Kidney epithelial cell (primary cell): Measurements from ENCODE around the gene ALKBH1. TPM values are rescaled to one million over a fixed set of nuclear protein-coding genes. Genes with fewer than 3 reads are reported as not detected.
"Not testable (repeated sequence)": the region's sequence is repeated elsewhere in the genome, so short reads cannot be mapped to it uniquely, and the experiment has no call there.

ENCODE experiments used
- DNase-seq: peaks from one replicate; pipeline ENCODE4 v3.0.0-alpha.2; 2010; ENCODE audit warnings: low read depth
- H3K27me3 ChIP-seq: 2 replicates; pipeline ENCODE4 v1.6.0; 2011; ENCODE audit warnings: low read length; ENCODE audit not compliant: control insufficient read depth, insufficient read depth
- H3K36me3 ChIP-seq: 2 replicates; pipeline ENCODE4 v1.5.1; 2011; ENCODE audit warnings: low read length; ENCODE audit not compliant: control insufficient read depth, insufficient read depth
- H3K4me3 ChIP-seq: 2 replicates; pipeline ENCODE4 v1.5.1; 2011; ENCODE audit warnings: low read depth, mild to moderate bottlenecking, control low read depth, low read length
- total RNA-seq: library from RNA; depleted of rRNA; stranded (reverse); fragments of >200 nt; gene quantifications from 2 replicates; pipeline ENCODE4 v1.2.3, GENCODE V29; 2015
- TF ChIP-seq, protein P1 (sequence below): IDR thresholded peaks from 2 replicates; pipeline ENCODE4 v1.5.1; 2011; ENCODE audit warnings: mild to moderate bottlenecking, moderate library complexity, low read length, control low read depth, inconsistent platforms; ENCODE audit not compliant: insufficient read depth, poor library complexity, severe bottlenecking

Gene ALKBH1
- total RNA-seq, 1 donor from 2014 or later: 12.9 TPM

DNA sequence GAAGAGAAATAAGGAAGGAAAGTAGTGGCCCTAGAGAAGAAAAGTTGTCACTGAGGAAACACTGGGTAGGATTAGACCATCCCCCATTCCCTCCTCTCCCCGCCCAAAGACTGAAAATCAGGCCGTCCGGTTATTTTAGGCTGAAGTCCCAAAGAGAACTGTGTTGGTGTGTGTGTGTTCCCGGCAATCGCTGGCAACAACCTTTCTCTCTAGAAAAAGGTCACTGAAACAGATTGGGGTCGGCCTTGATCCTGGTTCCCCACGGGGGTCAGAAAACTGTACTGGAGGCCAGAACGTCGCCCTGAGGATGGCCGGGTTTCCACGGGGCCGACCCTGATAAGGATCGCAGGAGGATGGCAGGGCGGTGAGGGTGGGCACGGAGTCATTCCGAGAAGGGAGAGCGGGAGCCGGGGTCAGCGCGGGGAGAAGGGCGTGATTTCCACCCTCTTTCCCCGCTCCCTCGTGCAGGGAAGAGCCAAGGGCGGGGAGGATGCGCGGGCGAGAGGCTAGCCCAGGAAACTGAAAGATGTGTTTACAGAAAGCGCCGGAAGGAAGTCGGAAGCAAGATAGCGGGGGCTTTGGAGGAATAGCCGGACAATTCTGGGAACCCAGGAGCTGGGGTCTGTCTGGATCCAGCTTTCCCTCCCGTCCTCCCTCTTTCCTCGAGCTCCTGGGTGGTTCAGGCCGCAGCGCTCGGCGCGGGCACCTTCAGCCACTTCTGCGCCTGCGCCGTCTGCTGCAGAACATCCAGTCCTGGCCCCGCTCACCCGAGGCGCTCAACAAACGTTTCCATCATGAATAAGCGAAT lies 66.1 kb downstream of the ALKBH1 start:
- no peak for DNase-seq
- Histone ChIP-seq H3K27me3 (no peaks in the 10 kb centered on the region), H3K36me3 (no peaks in the 10 kb centered on the region), H3K4me3 (peak overlapping the region; percentile 23)
- TF ChIP-seq, protein P1, sequence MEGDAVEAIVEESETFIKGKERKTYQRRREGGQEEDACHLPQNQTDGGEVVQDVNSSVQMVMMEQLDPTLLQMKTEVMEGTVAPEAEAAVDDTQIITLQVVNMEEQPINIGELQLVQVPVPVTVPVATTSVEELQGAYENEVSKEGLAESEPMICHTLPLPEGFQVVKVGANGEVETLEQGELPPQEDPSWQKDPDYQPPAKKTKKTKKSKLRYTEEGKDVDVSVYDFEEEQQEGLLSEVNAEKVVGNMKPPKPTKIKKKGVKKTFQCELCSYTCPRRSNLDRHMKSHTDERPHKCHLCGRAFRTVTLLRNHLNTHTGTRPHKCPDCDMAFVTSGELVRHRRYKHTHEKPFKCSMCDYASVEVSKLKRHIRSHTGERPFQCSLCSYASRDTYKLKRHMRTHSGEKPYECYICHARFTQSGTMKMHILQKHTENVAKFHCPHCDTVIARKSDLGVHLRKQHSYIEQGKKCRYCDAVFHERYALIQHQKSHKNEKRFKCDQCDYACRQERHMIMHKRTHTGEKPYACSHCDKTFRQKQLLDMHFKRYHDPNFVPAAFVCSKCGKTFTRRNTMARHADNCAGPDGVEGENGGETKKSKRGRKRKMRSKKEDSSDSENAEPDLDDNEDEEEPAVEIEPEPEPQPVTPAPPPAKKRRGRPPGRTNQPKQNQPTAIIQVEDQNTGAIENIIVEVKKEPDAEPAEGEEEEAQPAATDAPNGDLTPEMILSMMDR: no peak

DNA sequence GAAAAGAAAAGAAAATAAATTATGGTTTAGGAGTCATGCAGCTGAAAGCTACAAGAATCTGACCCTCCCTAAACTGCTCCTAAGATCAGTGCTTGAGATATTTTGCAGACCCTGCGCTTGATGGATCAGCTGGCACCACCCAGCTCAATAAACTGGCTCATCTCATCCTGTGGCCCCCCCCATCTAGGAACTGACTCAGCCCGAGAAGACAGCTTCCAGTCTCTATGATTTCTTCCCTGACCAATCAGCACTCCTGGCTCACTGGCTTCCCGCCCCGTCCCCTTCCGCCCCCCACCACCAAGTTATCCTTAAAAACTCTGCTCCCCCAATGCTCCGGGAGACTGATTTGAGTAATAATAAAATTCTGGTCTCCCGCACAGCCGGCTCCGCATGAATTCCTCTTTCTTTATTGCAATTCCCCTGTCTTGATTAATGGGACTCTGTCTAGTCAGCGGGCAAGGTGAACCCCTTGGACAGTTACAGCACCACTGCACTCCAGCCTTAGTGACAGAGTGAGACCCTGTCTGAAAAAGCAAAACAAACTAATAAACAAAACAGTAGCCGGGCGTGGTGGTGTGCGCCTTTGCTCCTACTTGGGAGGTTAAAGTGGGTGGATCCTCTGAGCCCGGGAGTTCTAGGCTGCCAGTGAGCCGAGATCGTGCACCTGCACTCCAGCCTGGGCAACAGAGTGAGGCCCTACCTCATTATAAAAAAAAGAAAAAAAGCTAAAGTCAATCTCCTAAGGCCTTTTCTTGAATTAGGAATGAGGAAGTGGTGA lies 66.9 kb downstream of the ALKBH1 start:
- no peak for DNase-seq
- no peaks in the 10 kb centered on the region for H3K36me3 ChIP-seq
- no peaks in the 10 kb centered on the region for H3K27me3 ChIP-seq
- TF ChIP-seq, protein P1: no peak
- H3K4me3 ChIP-seq: no peak overlapping the region

DNA sequence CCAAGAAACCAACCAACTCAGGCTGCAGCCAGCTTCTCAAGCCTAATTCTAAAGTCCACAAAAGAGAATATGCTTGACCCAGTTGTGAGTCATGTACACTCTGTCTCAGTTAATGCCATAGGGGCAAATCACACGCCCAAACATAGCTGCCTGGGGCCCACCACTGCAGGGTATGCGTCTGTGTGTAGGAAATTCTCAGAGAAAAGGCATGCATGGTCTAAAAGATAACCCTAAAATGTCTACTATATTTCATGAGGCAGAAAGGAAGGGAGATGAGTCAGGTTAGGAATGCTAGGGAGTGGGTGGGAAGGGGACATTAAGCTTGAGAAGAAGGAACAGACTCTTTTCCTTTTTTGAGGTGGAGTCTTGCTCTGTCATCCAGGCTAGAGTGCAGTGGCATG lies 69.1 kb downstream of the ALKBH1 start:
- no peak overlapping the region for H3K4me3 ChIP-seq
- no peaks in the 10 kb centered on the region for H3K27me3 ChIP-seq
- TF ChIP-seq, protein P1: no peak
- no peak for DNase-seq
- no peaks in the 10 kb centered on the region for H3K36me3 ChIP-seq

DNA sequence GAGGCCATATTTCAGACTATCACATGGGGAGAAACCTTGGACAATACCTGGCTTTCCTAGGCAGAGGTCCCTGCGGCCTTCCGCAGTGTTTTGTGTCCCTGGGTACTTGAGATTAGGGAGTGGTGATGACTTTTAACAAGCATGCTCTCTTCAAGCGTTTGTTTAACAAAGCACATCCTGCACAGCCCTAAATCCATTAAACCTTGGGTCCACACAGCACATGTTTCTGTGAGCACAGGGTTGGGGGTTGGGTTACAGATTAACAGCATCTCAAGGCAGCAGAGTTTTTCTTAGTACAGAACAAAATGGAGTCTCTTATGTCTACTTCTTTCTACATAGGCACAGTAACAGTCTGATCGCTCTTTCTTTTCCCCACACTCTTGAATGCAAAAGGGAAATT lies 72.0 kb downstream of the ALKBH1 start:
- H3K36me3 ChIP-seq, DNase-seq, H3K27me3 ChIP-seq, H3K4me3 ChIP-seq: not testable (repeated sequence)

DNA sequence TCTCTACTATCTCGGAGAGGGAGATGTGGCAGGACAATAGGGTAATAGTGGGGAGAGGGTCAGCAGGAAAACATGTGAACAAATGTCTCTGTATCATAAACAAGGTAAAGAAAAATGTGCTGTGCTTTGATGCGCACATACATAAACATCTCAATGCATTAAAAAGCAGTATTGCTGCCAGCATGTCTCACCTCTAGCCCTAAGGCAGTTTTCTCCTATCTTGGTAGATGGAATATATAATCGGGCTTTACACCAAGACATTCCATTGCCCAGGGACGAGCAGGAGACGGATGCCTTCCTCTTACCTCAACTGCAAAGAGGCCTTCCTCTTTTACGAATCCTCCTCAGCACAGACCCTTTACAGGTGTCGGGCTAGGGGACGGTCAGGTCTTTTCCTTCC lies 72.4 kb downstream of the ALKBH1 start:
- H3K4me3 ChIP-seq, DNase-seq, H3K27me3 ChIP-seq, H3K36me3 ChIP-seq: not testable (repeated sequence)

DNA sequence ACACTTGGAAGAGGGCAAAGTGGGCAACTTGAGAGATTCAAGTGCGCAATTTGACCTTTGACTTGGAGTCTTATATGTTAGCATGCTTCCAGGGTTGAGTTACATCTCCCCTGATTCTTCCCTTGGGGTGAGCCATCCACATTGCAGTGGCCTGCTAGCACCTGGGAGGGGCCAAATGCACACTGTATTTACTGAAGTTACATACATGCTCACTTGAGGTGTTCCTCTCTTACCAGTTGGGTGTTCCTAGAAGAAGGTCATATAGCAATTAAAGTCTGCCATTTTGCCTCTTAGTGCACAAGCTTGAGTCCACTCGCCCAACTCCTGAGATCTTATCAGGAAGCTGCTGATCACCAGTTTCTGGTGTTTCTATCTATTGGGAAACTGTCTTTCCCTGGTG lies 77.7 kb downstream of the ALKBH1 start:
- Histone ChIP-seq H3K27me3 (no peaks in the 10 kb centered on the region), H3K36me3 (no peaks in the 10 kb centered on the region), H3K4me3 (no peak overlapping the region)
- DNase-seq: no peak
- TF ChIP-seq, protein P1: no peak
